C4-2B (cell line): ENCODE data around the gene SLC1A2.

Source experiments
- H3K27ac ChIP-seq: fragments of 450-650 bp; 2 replicates; pipeline ENCODE4 v1.5.1; 2017
- ZFX ChIP-seq: fragments of 450-650 bp; IDR thresholded peaks from 2 replicates; pipeline ENCODE4 v1.6.1; 2017
- TF ChIP-seq, protein P1 (sequence below): fragments of 450-650 bp; conservative IDR thresholded peaks from 2 replicates; pipeline ENCODE4 v1.5.1; 2017; ENCODE audit warnings: mild to moderate bottlenecking

Gene SLC1A2

DNA sequence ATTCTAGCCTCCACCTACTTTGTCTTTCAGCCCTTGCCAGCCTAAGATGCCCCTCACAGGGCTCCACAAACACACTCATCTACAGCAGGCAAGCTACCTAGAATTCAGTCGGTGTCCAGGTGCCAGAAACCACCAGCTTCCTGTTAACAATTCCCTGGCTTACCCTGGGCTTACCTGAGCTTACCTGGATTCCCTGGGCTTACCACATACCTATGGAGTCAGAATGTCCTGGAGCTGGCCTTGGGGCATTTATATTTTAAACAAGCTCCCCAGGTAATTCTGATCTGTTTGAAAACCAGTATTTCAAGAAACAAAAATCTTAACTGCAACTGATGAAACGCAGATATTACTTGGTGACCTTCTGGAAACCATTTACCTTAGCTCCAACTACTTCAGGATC lies 123.6 kb downstream of the SLC1A2 start:
- H3K27ac ChIP-seq = no peak overlapping the region
- TF ChIP-seq, protein P1, sequence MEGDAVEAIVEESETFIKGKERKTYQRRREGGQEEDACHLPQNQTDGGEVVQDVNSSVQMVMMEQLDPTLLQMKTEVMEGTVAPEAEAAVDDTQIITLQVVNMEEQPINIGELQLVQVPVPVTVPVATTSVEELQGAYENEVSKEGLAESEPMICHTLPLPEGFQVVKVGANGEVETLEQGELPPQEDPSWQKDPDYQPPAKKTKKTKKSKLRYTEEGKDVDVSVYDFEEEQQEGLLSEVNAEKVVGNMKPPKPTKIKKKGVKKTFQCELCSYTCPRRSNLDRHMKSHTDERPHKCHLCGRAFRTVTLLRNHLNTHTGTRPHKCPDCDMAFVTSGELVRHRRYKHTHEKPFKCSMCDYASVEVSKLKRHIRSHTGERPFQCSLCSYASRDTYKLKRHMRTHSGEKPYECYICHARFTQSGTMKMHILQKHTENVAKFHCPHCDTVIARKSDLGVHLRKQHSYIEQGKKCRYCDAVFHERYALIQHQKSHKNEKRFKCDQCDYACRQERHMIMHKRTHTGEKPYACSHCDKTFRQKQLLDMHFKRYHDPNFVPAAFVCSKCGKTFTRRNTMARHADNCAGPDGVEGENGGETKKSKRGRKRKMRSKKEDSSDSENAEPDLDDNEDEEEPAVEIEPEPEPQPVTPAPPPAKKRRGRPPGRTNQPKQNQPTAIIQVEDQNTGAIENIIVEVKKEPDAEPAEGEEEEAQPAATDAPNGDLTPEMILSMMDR = no peak
- TF ChIP-seq ZFX = no peak

DNA sequence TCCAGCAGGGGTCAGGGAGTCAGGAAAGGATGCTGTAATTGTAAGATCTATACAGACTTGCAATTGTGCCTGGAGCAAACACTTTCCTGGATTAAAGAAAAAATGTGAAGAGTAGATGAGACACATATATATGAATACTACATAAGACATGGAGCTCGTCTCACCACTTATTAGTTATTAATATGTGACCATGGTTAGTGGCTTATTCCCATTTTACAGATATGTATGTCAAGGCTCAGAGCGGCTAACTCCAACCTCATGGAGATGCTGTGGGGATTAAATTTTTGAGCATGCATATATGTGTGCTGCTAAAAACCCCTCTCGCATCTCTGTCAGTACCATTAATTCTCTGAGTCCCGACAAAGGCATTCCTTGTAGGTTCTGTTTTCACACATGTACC lies 125.7 kb downstream of the SLC1A2 start:
- H3K27ac ChIP-seq = no peak overlapping the region
- TF ChIP-seq, protein P1 = no peak
- no peak for TF ChIP-seq ZFX

GRCh38 chr11:35293035-35293434 lies 126.3 kb downstream of the SLC1A2 start:
- TF ChIP-seq, protein P1 = no peak
- TF ChIP-seq ZFX = no peak
- no peak overlapping the region for H3K27ac ChIP-seq

DNA sequence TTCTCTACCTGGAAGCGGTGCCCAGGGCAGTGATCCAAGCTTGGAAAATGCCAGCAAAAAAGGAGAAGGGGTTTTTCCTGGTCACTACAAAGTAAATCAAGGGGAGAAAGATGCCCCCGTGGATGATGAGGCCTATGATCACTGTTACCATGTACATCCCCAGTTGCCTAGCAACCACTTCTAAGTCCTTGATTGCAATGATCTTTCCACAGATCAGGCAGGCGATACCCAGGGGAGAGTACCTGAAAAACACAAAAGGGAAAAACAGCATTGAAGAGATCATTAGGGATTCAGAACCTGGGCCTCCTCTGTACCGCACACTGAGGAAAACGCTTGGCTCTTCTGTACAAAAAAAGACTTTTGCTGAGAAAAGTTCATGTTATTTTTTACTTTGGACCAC lies 127.1 kb downstream of the SLC1A2 start:
- TF ChIP-seq, protein P1 = no peak
- no peak for TF ChIP-seq ZFX
- no peak overlapping the region for H3K27ac ChIP-seq

GRCh38 chr11:35290876-35291275 lies 128.5 kb downstream of the SLC1A2 start:
- no peak for TF ChIP-seq ZFX
- TF ChIP-seq, protein P1 = no peak

GRCh38 chr11:35289821-35290220 lies 129.5 kb downstream of the SLC1A2 start:
- TF ChIP-seq ZFX = no peak
- TF ChIP-seq, protein P1 = no peak
- H3K27ac ChIP-seq = no peak overlapping the region

More at GRCh38 chr11:35290876-35291275, 128.5 kb downstream of the SLC1A2 start:
- H3K27ac ChIP-seq = no peak overlapping the region

GRCh38 chr11:35288817-35289541 lies 130.4 kb downstream of the SLC1A2 start:
- no peak for TF ChIP-seq ZFX
- TF ChIP-seq, protein P1 = no peak

More at GRCh38 chr11:35288817-35289541, 130.4 kb downstream of the SLC1A2 start:
- H3K27ac ChIP-seq = no peak overlapping the region
